Caco-2 (cell line): Measurements from ENCODE around the gene COG6. TPM values are rescaled to one million over a fixed set of nuclear protein-coding genes. Genes with fewer than 3 reads are reported as not detected.

Experiments used
- BruUV-seq: library from RNA; stranded (reverse); fragments of 400-500 nt; replicated peaks from 2 replicates; lab custom pipeline; 2021; lab: Mats Ljungman, UMichigan
- CTCF ChIA-PET: fragments of 300-600 bp; sonication (Branson Sonifier 250); formaldehyde crosslinking; loops from one replicate; lab custom pipeline; 2022; ENCODE audit warnings: antibody characterized with exemption; lab: Charles Lee
- POLR2A ChIA-PET: fragments of 300-600 bp; sonication (Branson Sonifier 250); formaldehyde crosslinking; loops from one replicate; lab custom pipeline; 2022; ENCODE audit warnings: antibody characterized with exemption; lab: Charles Lee
- DNase-seq, 2 experiments: peaks; one replicate each; pipeline versions ENCODE4 v3.0.0 to v3.0.0-alpha.2; 2020 to 2022
- H3K27me3 ChIP-seq: replicated peaks from 2 replicates; pipeline ENCODE4 v1.6.0; 2011; ENCODE audit warnings: low read length; ENCODE audit not compliant: control insufficient read depth, insufficient read depth
- H3K36me3 ChIP-seq: 2 replicates; pipeline ENCODE4 v1.5.1; 2011; ENCODE audit warnings: low read length; ENCODE audit not compliant: control insufficient read depth, insufficient read depth
- H3K4me1 ChIP-seq: fragments of 250-450 bp; sonication (Bioruptor Pico); 2 replicates; pipeline ENCODE4 v1.5.1; 2020; ENCODE audit warnings: mild to moderate bottlenecking
- H3K4me3 ChIP-seq: 2 replicates; pipeline ENCODE4 v1.5.1; 2011; ENCODE audit warnings: low read depth, mild to moderate bottlenecking, control low read depth, low read length
- H3K9me3 ChIP-seq: fragments of 250-450 bp; sonication (Bioruptor Pico); 2 replicates; pipeline ENCODE4 v1.5.1; 2020; ENCODE audit warnings: mild to moderate bottlenecking, moderate library complexity
- H3K27ac Mint-ChIP-seq: one replicate; pipeline ENCODE4 v1.8.0; 2022; ENCODE audit warnings: mixed read lengths; ENCODE audit not compliant: unreplicated experiment
- H3K27me3 Mint-ChIP-seq: one replicate; pipeline ENCODE4 v1.8.0; 2022; ENCODE audit warnings: mixed read lengths; ENCODE audit not compliant: insufficient read depth, unreplicated experiment
- H3K36me3 Mint-ChIP-seq: one replicate; pipeline ENCODE4 v1.8.0; 2022; ENCODE audit warnings: mild to moderate bottlenecking, mixed read lengths; ENCODE audit not compliant: insufficient read depth, unreplicated experiment
- H3K4me1 Mint-ChIP-seq: one replicate; pipeline ENCODE4 v1.8.0; 2022; ENCODE audit warnings: low read depth, mixed read lengths; ENCODE audit not compliant: unreplicated experiment
- H3K4me3 Mint-ChIP-seq: one replicate; pipeline ENCODE4 v1.8.0; 2022; ENCODE audit warnings: mild to moderate bottlenecking, moderate library complexity, mixed read lengths; ENCODE audit not compliant: unreplicated experiment
- H3K9me3 Mint-ChIP-seq: one replicate; pipeline ENCODE4 v1.8.0; 2022; ENCODE audit warnings: mixed read lengths; ENCODE audit not compliant: unreplicated experiment
- intact Hi-C: fragments of 100-400 bp; cut with micrococcal nuclease; formaldehyde crosslinking; loops from one replicate; pipeline ENCODE4 v1.10.0; 2022; ENCODE audit not compliant: unreplicated experiment
- total RNA-seq: library from RNA; stranded (reverse); gene quantifications from 2 replicates; pipeline ENCODE4 v1.2.3, GENCODE V29; 2022
- TF ChIP-seq, protein P1 (sequence below), 2 experiments: fragments of 200-600 bp in 1 of 2; IDR thresholded peaks; 1 replicate in 1 of 2; 2 replicates in 1 of 2; pipeline versions ENCODE4 v1.5.1 to v1.8.0; 2011 to 2022; ENCODE audit warnings: antibody characterized with exemption in 1 of 2, control low read depth in 1 of 2, inconsistent platforms in 1 of 2, low read depth in 1 of 2, low read length in 1 of 2, mild to moderate bottlenecking in 1 of 2, moderate library complexity in 1 of 2; ENCODE audit not compliant: insufficient read depth in 1 of 2, severe bottlenecking in 1 of 2, unreplicated experiment in 1 of 2

Gene COG6
- total RNA-seq, 1 experiment from 2014 or later, result 63.6 TPM

DNA sequence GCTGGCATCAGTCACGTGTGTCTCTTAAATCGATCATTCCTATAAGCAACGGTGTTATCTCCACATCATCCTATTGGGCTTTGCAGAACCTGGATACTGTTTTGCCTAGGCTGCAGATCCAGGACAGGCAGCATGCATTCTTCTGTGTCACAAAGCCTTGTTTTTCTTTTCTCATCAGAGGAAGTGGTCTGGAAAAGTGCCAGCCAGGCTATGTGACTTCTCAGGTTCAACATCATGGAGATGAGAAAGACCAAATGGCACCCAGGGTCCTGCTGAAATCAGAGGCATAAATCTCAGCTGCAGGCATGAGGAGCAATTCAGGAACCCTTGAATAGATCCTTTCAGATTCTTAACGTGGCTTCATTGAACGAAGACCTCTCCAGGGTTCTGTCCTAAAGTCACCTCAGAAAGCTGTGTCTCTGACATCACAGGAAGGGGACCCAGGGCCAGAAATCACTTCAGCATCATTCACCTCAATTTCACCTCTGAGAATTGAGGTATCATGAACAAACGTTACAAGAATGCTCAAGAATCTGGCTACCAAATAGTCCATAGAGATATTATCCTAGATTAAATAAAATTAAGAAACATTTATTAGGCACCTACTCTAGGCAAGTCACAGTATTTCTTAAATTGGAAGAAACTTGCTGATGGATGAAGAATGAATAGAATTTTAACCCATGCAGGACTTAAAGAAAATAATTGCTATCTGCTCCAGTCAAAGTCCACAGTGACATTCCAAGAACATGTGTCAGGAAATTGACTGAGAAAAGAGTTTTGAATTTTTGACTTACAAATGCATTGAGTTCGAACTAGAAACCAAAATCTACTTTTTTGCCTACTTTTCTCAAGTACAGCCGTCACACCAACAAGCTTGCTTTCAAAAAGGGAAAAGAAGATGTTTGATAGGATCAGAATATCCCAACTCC is 124.1 kb downstream of the COG6 start:
- TF ChIP-seq, protein P1, sequence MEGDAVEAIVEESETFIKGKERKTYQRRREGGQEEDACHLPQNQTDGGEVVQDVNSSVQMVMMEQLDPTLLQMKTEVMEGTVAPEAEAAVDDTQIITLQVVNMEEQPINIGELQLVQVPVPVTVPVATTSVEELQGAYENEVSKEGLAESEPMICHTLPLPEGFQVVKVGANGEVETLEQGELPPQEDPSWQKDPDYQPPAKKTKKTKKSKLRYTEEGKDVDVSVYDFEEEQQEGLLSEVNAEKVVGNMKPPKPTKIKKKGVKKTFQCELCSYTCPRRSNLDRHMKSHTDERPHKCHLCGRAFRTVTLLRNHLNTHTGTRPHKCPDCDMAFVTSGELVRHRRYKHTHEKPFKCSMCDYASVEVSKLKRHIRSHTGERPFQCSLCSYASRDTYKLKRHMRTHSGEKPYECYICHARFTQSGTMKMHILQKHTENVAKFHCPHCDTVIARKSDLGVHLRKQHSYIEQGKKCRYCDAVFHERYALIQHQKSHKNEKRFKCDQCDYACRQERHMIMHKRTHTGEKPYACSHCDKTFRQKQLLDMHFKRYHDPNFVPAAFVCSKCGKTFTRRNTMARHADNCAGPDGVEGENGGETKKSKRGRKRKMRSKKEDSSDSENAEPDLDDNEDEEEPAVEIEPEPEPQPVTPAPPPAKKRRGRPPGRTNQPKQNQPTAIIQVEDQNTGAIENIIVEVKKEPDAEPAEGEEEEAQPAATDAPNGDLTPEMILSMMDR (IDR thresholded peaks at IDR 0.05; ENCODE audit: insufficient read depth in 1 of 2, low read depth in 1 of 2, low read length in 1 of 2, severe bottlenecking in 1 of 2, unreplicated experiment in 1 of 2), result no peak
- H3K27me3 ChIP-seq, result no peaks in the 10 kb centered on the region
- ChIA-PET POLR2A (no interaction called here), CTCF (no interaction called here)
- intact Hi-C loops, result loop anchor here (10.0 kb wide), 1 partner anchor 285 kb away; no protein-coding TSS in a partner anchor
- Mint-ChIP-seq H3K9me3 (no peaks in the 10 kb centered on the region), H3K27ac (no peak overlapping the region), H3K4me3 (no peak overlapping the region), H3K4me1 (peaks cover 7% of the 10 kb centered on the region), H3K36me3 (no peaks in the 10 kb centered on the region), H3K27me3 (peaks cover 2% of the 10 kb centered on the region)
- no peaks in the 10 kb centered on the region for H3K36me3 ChIP-seq
- BruUV-seq, result no TSS peak
- H3K9me3 ChIP-seq, result no peaks in the 10 kb centered on the region
- H3K4me3 ChIP-seq, result no peak overlapping the region
- no peaks in the 10 kb centered on the region for H3K4me1 ChIP-seq
- no peak for DNase-seq

DNA sequence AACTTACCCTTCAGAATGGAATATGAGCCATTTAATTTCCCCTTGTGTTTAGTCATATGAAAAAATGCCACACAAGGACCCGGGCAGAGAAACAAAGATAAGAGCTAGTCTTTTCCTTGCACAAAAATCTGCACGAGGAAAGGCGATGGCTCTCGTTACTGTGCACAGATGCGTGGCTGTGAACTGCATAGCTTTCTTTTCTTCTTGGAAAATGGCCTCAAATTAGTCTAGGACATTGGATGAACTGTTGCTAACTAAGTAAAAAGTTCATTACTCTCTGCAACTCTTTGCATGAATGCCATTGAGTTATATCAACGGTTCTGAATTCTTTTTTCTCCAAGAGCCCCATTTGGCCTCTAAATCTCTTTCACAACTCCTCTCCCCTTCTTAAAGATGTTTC is 125.2 kb downstream of the COG6 start:
- Histone ChIP-seq H3K27me3 (no peaks in the 10 kb centered on the region), H3K4me3 (no peak overlapping the region), H3K36me3 (no peaks in the 10 kb centered on the region), H3K9me3 (no peaks in the 10 kb centered on the region), H3K4me1 (no peaks in the 10 kb centered on the region)
- ChIA-PET POLR2A (no interaction called here), CTCF (no interaction called here)
- Mint-ChIP-seq H3K36me3 (no peaks in the 10 kb centered on the region), H3K27me3 (peaks cover 2% of the 10 kb centered on the region), H3K9me3 (no peaks in the 10 kb centered on the region), H3K4me1 (peaks cover 7% of the 10 kb centered on the region), H3K27ac (no peak overlapping the region), H3K4me3 (no peak overlapping the region)
- TF ChIP-seq, protein P1 (IDR thresholded peaks at IDR 0.05; ENCODE audit: insufficient read depth in 1 of 2, low read depth in 1 of 2, low read length in 1 of 2, severe bottlenecking in 1 of 2, unreplicated experiment in 1 of 2), result no peak
- DNase-seq, result no peak
- BruUV-seq, result no TSS peak
- intact Hi-C loops, result loop anchor here (10.0 kb wide), 1 partner anchor 284 kb away; no protein-coding TSS in a partner anchor

GRCh38 chr13:39781381-39781780 is 125.9 kb downstream of the COG6 start:
- Histone ChIP-seq H3K36me3 (no peaks in the 10 kb centered on the region), H3K27me3 (no peaks in the 10 kb centered on the region), H3K4me3 (no peak overlapping the region), H3K9me3 (no peaks in the 10 kb centered on the region), H3K4me1 (no peaks in the 10 kb centered on the region)
- intact Hi-C loops, result loop anchor here (10.0 kb wide), 1 partner anchor 283 kb away; no protein-coding TSS in a partner anchor
- ChIA-PET POLR2A (no interaction called here), CTCF (no interaction called here)
- TF ChIP-seq, protein P1 (IDR thresholded peaks at IDR 0.05; ENCODE audit: insufficient read depth in 1 of 2, low read depth in 1 of 2, low read length in 1 of 2, severe bottlenecking in 1 of 2, unreplicated experiment in 1 of 2), result no peak
- DNase-seq, result no peak
- no peak overlapping the region for H3K27ac Mint-ChIP-seq
- H3K4me3 Mint-ChIP-seq, result no peak overlapping the region
- peaks cover 2% of the 10 kb centered on the region for H3K27me3 Mint-ChIP-seq
- no peaks in the 10 kb centered on the region for H3K9me3 Mint-ChIP-seq
- peaks cover 7% of the 10 kb centered on the region for H3K4me1 Mint-ChIP-seq
- H3K36me3 Mint-ChIP-seq, result no peaks in the 10 kb centered on the region
- BruUV-seq, result no TSS peak
